OCI-LY7 (cell line): ENCODE data around the gene GLRA1.

Source experiments
- CTCF ChIP-seq: fragments of 200-600 bp; sonication (generic); conservative IDR thresholded peaks from 2 replicates; pipeline ENCODE4 v1.5.1; 2014; ENCODE audit warnings: mild to moderate bottlenecking, antibody characterized with exemption, low read length, moderate library complexity, mixed read lengths
- EZH2phosphoT487 ChIP-seq: fragments of 200-600 bp; sonication (generic); IDR thresholded peaks from 2 replicates; pipeline ENCODE4 v1.6.1; 2018; ENCODE audit warnings: low read depth, borderline replicate concordance, mild to moderate bottlenecking, mixed run types, antibody characterized with exemption, low read length, moderate library complexity, mixed read lengths

- no peak for TF ChIP-seq CTCF
- no peak for TF ChIP-seq EZH2phosphoT487
Measured at GRCh38 chr5:151892393-151892792, 32.3 kb downstream of the GLRA1 start.
